HepG2 (cell line): ENCODE results near the gene SESN1. TPM values are rescaled to one million over a fixed set of nuclear protein-coding genes. Genes with fewer than 3 reads are reported as not detected.

Experiments used
- ATAC-seq: fragments of 200-7000 bp; cut with Tn5 transposase; 3 replicates; pipeline ENCODE4 v1.9.1; 2020; ENCODE audit warnings: mild to moderate bottlenecking, moderate library complexity
- BruUV-seq: library from RNA; stranded (reverse); fragments of 400-500 nt; replicated peaks from 2 replicates; lab custom pipeline; 2021; lab: Mats Ljungman, UMichigan
- CTCF ChIA-PET: fragments of 300-600 bp; formaldehyde crosslinking; extraction: SDS; loops from one replicate; lab custom pipeline; 2021; ENCODE audit warnings: low total read pairs, inconsistent platforms, low intra/inter-chr PET ratio; lab: Yijun Ruan, JAX
- POLR2A ChIA-PET: fragments of 350-600 bp; sonication (Branson Sonifier 250); formaldehyde crosslinking; loops from one replicate; lab custom pipeline; 2020; ENCODE audit warnings: antibody characterized with exemption, inconsistent platforms; lab: Yijun Ruan, JAX
- DNase-seq: peaks from one replicate; pipeline ENCODE4 v3.0.0-alpha.2; 2015; ENCODE audit warnings: low spot score
- FAIRE-seq: peaks from 3 replicates; lab custom pipeline; 2011; peaks lifted over from hg19 to GRCh38; lab: Jason Lieb, UNC
- H2AFZ ChIP-seq: one replicate; pipeline ENCODE4 v1.6.1; 2011; ENCODE audit warnings: low read length, inconsistent platforms
- H3K27ac ChIP-seq: fragments of 300-600 bp; 3 replicates; pipeline ENCODE4 v1.8.0; 2011; ENCODE audit warnings: mixed run types, mild to moderate bottlenecking, mixed read lengths, low read length, inconsistent platforms; ENCODE audit not compliant: insufficient read depth; ENCODE audit errors: extremely low read length
- H3K27me3 ChIP-seq, 2 experiments: fragments of 200-600 bp in 1 of 2; 2 replicates in 1 of 2; 3 replicates in 1 of 2; pipeline versions ENCODE4 v1.6.0 to v1.8.0; 2011; ENCODE audit warnings: low read length in 2 of 2, mild to moderate bottlenecking in 2 of 2, moderate library complexity in 2 of 2, inconsistent platforms in 1 of 2; ENCODE audit not compliant: insufficient read depth in 2 of 2, control insufficient read depth in 1 of 2
- H3K36me3 ChIP-seq, 2 experiments: fragments of 200-600 bp in 1 of 2; replicated peaks in 1 of 2; 2 replicates in 1 of 2; 3 replicates in 1 of 2; pipeline versions ENCODE4 v1.5.1 to v1.8.0; 2011; ENCODE audit warnings: low read length in 2 of 2, inconsistent platforms in 1 of 2; ENCODE audit not compliant: insufficient read depth in 2 of 2, control insufficient read depth in 1 of 2
- H3K4me1 ChIP-seq: 2 replicates; pipeline ENCODE4 v1.5.1; 2012; ENCODE audit warnings: low read length, inconsistent platforms; ENCODE audit not compliant: insufficient read depth
- H3K4me2 ChIP-seq: 2 replicates; pipeline ENCODE4 v1.6.0; 2011; ENCODE audit warnings: low read depth, low read length, inconsistent platforms
- H3K4me3 ChIP-seq, 3 experiments: fragments of 200-600 bp in 1 of 3; sonication (generic), shearing (Covaris generic) in 1 of 3; replicated peaks in 1 of 3; 2 replicates each; pipeline ENCODE4 v1.5.1; 2011 to 2016; ENCODE audit warnings: low read length in 3 of 3, inconsistent platforms in 2 of 3, low read depth in 2 of 3, mild to moderate bottlenecking in 2 of 3, control low read depth in 1 of 3, mixed read lengths in 1 of 3; ENCODE audit not compliant: insufficient read depth in 1 of 3
- H3K79me2 ChIP-seq: one replicate; pipeline ENCODE4 v1.6.1; 2011; ENCODE audit warnings: low read length, inconsistent platforms; ENCODE audit not compliant: insufficient read depth
- H3K9ac ChIP-seq: 2 replicates; pipeline ENCODE4 v1.6.0; 2011; ENCODE audit warnings: mild to moderate bottlenecking, low read depth, low read length, inconsistent platforms; ENCODE audit not compliant: insufficient read depth
- H3K9me3 ChIP-seq: 2 replicates; pipeline ENCODE4 v1.5.1; 2012; ENCODE audit warnings: mild to moderate bottlenecking, low read length
- H4K20me1 ChIP-seq: 2 replicates; pipeline ENCODE4 v1.6.0; 2011; ENCODE audit warnings: inconsistent platforms, mild to moderate bottlenecking, low read length, moderate library complexity; ENCODE audit not compliant: insufficient read depth
- in situ Hi-C: cut with HindIII; loops from 2 replicates; pipeline ENCODE4 v1.10.0; 2017; ENCODE audit warnings: low pct_unique_long_range_greater_than_20kb; ENCODE audit not compliant: extremely low pct_ligation_motif_present
- intact Hi-C: fragments of 100-400 bp; cut with micrococcal nuclease; formaldehyde crosslinking; loops from one replicate; pipeline ENCODE4 v1.10.0; 2022; ENCODE audit not compliant: unreplicated experiment
- polyA plus RNA-seq, 8 experiments: library from polyadenylated mRNA; depleted of rRNA in 3 of 8; stranded (reverse) in 7 of 8; unstranded in 1 of 8; fragments of >200 nt; fragmentation: Illumina TruSeq in 4 of 8; extraction: Trizol in 4 of 8; gene quantifications; 2 replicates each; pipeline versions ENCODE4 v1.2.1 to v1.2.3, GENCODE V29; 2011 to 2016; ENCODE audit warnings: low read depth in 4 of 8, missing spikeins in 1 of 8, mixed read lengths in 1 of 8; ENCODE audit not compliant: insufficient read depth in 1 of 8
- total RNA-seq, 5 experiments: library from RNA; depleted of rRNA; stranded (reverse); fragments of >200 nt; fragmentation: Illumina TruSeq; extraction: Trizol; gene quantifications; 2 replicates each; pipeline ENCODE4 v1.2.3, GENCODE V29; 2016; ENCODE audit warnings: low read depth in 1 of 5
- TF ChIP-seq, protein P1 (sequence below): sonication (generic); formaldehyde crosslinking; IDR thresholded peaks from 2 replicates; pipeline ENCODE4 v1.4.0; 2020; ENCODE audit warnings: missing genetic modification reagents
- TF ChIP-seq, protein P2 (sequence below): sonication (generic); formaldehyde crosslinking; IDR thresholded peaks from 2 replicates; pipeline ENCODE4 v1.4.0; 2020; ENCODE audit warnings: missing genetic modification reagents
- TF ChIP-seq, protein P3 (sequence below): sonication (generic); formaldehyde crosslinking; IDR thresholded peaks from 2 replicates; pipeline ENCODE4 v1.4.0; 2020; ENCODE audit warnings: mild to moderate bottlenecking, missing genetic modification reagents

SESN1 gene
- total and polyA plus RNA-seq, 2 of the 13 experiments (the other 11 are each of a cell fraction or from before 2014, with no cell fraction given), result 24.9 to 44.7 TPM

GRCh38 chr6:109075934-109076333, 18.7 kb downstream of the SESN1 start:
- Histone ChIP-seq H3K27me3 (no peaks in the 10 kb centered on the region), H3K4me1 (peaks cover 13% of the 10 kb centered on the region), H3K4me2 (no peak overlapping the region), H3K9ac (no peak overlapping the region)
- no peak for ATAC-seq
- TF ChIP-seq, protein P1, sequence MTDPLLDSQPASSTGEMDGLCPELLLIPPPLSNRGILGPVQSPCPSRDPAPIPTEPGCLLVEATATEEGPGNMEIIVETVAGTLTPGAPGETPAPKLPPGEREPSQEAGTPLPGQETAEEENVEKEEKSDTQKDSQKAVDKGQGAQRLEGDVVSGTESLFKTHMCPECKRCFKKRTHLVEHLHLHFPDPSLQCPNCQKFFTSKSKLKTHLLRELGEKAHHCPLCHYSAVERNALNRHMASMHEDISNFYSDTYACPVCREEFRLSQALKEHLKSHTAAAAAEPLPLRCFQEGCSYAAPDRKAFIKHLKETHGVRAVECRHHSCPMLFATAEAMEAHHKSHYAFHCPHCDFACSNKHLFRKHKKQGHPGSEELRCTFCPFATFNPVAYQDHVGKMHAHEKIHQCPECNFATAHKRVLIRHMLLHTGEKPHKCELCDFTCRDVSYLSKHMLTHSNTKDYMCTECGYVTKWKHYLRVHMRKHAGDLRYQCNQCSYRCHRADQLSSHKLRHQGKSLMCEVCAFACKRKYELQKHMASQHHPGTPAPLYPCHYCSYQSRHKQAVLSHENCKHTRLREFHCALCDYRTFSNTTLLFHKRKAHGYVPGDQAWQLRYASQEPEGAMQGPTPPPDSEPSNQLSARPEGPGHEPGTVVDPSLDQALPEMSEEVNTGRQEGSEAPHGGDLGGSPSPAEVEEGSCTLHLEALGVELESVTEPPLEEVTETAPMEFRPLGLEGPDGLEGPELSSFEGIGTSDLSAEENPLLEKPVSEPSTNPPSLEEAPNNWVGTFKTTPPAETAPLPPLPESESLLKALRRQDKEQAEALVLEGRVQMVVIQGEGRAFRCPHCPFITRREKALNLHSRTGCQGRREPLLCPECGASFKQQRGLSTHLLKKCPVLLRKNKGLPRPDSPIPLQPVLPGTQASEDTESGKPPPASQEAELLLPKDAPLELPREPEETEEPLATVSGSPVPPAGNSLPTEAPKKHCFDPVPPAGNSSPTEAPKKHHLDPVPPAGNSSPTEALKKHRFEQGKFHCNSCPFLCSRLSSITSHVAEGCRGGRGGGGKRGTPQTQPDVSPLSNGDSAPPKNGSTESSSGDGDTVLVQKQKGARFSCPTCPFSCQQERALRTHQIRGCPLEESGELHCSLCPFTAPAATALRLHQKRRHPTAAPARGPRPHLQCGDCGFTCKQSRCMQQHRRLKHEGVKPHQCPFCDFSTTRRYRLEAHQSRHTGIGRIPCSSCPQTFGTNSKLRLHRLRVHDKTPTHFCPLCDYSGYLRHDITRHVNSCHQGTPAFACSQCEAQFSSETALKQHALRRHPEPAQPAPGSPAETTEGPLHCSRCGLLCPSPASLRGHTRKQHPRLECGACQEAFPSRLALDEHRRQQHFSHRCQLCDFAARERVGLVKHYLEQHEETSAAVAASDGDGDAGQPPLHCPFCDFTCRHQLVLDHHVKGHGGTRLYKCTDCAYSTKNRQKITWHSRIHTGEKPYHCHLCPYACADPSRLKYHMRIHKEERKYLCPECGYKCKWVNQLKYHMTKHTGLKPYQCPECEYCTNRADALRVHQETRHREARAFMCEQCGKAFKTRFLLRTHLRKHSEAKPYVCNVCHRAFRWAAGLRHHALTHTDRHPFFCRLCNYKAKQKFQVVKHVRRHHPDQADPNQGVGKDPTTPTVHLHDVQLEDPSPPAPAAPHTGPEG (CRISPR knock-in tag), result no peak
- TF ChIP-seq, protein P2, sequence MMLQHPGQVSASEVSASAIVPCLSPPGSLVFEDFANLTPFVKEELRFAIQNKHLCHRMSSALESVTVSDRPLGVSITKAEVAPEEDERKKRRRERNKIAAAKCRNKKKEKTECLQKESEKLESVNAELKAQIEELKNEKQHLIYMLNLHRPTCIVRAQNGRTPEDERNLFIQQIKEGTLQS (CRISPR knock-in tag), result no peak
- TF ChIP-seq, protein P3, sequence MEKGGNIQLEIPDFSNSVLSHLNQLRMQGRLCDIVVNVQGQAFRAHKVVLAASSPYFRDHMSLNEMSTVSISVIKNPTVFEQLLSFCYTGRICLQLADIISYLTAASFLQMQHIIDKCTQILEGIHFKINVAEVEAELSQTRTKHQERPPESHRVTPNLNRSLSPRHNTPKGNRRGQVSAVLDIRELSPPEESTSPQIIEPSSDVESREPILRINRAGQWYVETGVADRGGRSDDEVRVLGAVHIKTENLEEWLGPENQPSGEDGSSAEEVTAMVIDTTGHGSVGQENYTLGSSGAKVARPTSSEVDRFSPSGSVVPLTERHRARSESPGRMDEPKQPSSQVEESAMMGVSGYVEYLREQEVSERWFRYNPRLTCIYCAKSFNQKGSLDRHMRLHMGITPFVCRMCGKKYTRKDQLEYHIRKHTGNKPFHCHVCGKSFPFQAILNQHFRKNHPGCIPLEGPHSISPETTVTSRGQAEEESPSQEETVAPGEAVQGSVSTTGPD (CRISPR knock-in tag), result no peak
- TF ChIP-seq, all 625 proteins: peak for 0
- ChIA-PET POLR2A (no interaction called here), CTCF (no interaction called here)
- in situ Hi-C loops, result loop anchor here (10.0 kb wide), 1 partner anchor 161 kb away; no protein-coding TSS in a partner anchor
- Histone ChIP-seq H3K27ac (no peak overlapping the region), H2AFZ (no peak overlapping the region), H3K4me3 (no peak overlapping the region), H3K36me3 (no peaks in the 10 kb centered on the region), H3K9me3 (no peaks in the 10 kb centered on the region), H3K79me2 (no peaks in the 10 kb centered on the region), H4K20me1 (no peaks in the 10 kb centered on the region)
- no peak for FAIRE-seq
- BruUV-seq, result no TSS peak
- intact Hi-C loops, result no loop called here
- DNase-seq, result no peak
